ENCODE measurements around the gene ERC1.

ERC1 gene

DNA sequence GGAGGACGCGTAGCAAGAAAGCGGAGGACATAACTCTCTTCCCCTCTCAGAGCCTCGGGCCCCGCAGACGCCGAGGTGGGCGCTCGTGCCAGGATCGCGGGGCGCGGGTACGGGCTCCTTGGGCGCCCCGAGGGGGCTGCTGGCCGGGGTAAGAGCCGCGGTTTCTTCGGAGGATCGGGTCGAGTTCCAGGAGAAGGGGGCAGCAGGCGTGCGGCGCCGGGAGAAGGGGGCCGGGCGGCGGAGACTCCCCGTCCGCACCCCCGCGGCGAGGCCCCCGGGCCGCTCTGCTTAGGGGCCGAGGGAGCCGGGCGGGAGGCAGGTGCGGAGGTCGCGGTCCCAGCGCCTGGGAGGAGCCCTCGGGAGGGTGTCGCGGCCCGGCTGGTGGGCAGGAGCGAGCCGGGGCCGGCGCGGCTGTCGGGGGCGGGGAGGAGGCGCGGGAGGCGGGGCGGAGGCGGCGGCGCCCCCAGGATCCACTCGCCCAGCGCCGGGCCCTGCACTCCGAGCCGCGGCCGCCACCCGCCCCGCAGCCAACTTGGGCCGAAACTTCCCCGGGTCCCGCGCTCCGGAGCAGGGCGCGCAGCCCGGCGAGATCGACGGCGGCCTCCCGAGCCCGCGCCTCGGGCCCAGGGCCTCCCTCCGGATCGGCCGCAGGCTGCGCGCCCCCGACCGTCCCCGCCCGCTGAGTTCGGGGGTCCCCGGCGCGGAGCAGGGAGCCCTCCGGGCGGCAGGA, 539.0 kb downstream of the ERC1 start:
- H3K4me2 ChIP-seq = peak overlapping the region; percentile 94
- H3K27ac ChIP-seq = no peak overlapping the region
- peaks cover 70% of the 10 kb centered on the region for H3K4me1 ChIP-seq
- H3K4me3 ChIP-seq = peak overlapping the region; percentile 69
- peaks cover 63% of the 10 kb centered on the region for H4K20me1 ChIP-seq
- H3K9me3 ChIP-seq = no peaks in the 10 kb centered on the region
- TF ChIP-seq Cebpa-rat (IDR thresholded peaks at IDR 0.05) = no peak
- 0 out of 2 replicates have a peak overlapping the region, but pooled peaks have one; percentile 9 for H3K9ac ChIP-seq
- H3K27me3 ChIP-seq = peaks cover 72% of the 10 kb centered on the region
- H3K36me3 ChIP-seq = no peaks in the 10 kb centered on the region

DNA sequence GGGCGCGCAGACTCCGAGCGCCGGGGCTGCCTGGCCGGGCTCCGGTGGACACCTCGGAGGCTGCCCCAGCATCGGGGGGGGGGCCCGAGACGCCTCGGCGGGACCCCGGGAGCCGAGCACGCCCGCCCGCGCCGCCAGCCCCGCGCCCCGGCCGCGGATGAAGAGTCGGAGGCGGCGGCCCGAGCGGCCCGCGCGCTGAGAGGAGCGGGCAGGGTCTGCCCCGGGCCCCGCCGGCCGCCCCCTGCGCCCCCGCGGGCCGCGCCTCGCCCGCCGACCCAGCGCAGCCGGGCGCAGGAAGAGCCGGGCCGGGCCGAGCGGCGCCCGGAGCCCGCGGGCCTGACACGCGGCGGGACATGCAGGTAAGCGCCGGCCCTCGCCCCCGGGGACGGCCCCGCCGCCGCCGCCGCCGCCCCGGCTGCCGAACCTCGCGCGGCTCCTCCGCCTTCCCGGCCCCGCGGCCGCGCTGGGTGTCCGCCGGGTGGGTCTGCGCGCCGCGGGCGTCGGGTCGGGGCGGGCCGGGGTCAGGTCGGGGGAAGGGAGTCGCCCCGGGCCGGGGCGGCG, 539.6 kb downstream of the ERC1 start:
- TF ChIP-seq Cebpa-rat (IDR thresholded peaks at IDR 0.05) = no peak
- Histone ChIP-seq H3K27ac (no peak overlapping the region), H3K4me2 (peak overlapping the region; percentile 94), H3K9ac (0 out of 2 replicates have a peak overlapping the region, but pooled peaks have one; percentile 9), H3K9me3 (no peaks in the 10 kb centered on the region), H4K20me1 (peaks cover 63% of the 10 kb centered on the region), H3K4me1 (peaks cover 70% of the 10 kb centered on the region), H3K4me3 (peak overlapping the region; percentile 69), H3K27me3 (peaks cover 75% of the 10 kb centered on the region), H3K36me3 (no peaks in the 10 kb centered on the region)

DNA sequence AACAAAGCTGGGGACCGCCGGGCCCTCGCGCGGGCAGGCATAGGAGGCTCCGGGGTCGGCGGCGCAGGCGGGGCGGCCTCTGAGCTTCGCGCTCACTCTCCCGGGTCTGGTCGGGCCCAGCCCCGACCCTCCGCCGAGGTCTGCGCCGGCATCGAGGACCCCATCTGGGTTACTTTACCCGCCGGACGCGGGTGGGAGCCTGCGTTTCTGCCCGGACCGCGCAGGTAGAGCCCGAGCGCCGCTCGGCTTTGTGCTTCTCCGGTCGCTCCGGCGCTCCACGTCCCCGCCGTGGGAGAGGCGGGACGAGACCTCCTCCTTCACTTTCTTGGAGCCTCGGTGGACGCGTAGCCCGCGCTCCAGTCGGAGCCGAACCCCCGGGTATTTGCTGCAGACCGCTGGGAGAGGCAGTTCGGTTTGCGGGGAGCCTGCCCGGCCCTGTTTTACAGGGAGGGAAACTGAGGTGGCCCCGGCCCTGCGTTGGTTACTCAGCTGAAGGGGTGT, 540.2 kb downstream of the ERC1 start:
- Histone ChIP-seq H3K4me1 (peaks cover 67% of the 10 kb centered on the region), H3K27me3 (peaks cover 75% of the 10 kb centered on the region)

DNA sequence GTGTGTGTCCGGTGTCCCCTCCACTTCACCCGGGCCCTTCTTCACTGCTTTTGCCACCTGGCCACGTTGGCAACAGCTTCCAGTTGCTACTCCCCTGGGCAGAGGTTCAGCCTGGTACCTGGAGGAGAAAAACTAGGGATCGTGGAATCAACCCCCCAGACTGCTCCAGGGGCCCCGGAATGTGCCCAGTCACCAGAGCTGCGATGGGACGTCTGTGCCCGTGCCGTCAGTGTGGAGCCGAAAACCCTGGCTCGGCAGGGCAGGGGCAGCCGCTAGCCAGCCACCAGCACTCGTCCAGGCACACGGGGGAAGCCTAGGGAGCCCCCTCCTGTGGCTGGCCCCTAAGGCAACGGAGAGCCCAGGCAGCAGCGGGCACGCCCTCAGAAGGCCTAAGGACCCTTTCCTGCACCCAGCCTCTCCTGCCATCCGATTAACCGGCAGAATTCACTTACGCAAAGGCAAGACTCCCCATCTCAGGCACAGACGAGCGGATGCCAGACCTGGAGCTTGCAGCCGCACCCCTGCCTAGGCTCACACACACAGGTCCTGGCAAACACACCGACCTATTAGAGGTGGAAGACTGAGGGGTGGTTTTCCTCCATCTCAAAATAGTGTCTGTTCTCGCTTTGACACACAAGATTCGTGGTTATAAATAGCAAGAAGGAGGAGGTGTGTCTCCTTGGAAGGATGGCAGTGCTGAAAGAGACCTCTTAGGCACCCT, 540.8 kb downstream of the ERC1 start:
- peaks cover 63% of the 10 kb centered on the region for H4K20me1 ChIP-seq
- no peaks in the 10 kb centered on the region for H3K36me3 ChIP-seq
- H3K27ac ChIP-seq = no peak overlapping the region
- H3K9ac ChIP-seq = no peak overlapping the region
- peaks cover 75% of the 10 kb centered on the region for H3K27me3 ChIP-seq
- H3K4me3 ChIP-seq = peak overlapping the region; percentile 69; the same call in 1 of the 2 replicates
- H3K9me3 ChIP-seq = no peaks in the 10 kb centered on the region
- TF ChIP-seq Cebpa-rat (IDR thresholded peaks at IDR 0.05) = no peak
- H3K4me2 ChIP-seq = peak overlapping the region; percentile 94
- H3K4me1 ChIP-seq = peaks cover 63% of the 10 kb centered on the region

More for the DNA sequence above, 540.2 kb downstream of the ERC1 start:
- Histone ChIP-seq H3K4me2 (peak overlapping the region; percentile 94), H3K36me3 (no peaks in the 10 kb centered on the region), H3K27ac (no peak overlapping the region), H3K9ac (no peak overlapping the region), H4K20me1 (peaks cover 63% of the 10 kb centered on the region), H3K4me3 (peak overlapping the region; percentile 69), H3K9me3 (no peaks in the 10 kb centered on the region)
- no peak for TF ChIP-seq Cebpa-rat (IDR thresholded peaks at IDR 0.05)

DNA sequence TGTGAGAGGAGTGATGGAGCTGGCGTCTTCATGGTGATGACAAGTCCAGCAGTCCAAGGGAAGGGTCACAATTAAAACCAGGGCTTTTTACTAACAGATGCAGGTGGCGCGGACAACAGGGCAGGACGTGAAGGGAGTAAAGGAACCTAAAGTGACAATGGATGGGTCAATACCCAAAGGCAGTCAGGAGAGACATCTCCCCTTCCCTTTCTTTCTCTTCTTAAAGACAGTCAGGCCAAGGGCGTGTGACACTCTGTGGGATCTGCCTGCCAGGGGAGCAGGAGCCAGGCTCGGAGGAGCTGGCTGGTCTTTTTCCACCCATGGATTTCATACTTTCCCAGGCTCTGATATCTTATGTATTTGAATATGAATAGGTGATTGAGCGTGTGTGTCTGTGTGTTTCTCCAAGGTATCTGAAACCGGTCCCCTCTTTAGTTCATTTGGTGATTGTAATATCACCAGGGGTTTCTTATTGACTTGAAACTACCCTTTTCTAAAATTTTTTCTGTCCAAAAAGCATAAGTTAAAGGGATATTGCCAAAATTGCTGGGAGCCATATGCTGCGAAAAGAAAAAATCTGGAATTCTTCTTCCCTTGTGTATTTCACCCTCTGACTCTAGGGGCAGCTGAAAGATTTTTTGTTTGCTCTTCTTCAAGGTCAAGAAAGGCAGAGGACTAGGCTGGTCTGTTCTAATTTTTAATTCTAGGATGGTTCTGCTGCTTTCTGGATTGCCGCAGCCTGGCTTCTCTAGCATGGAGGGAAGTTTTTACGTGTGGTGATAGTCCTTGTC, 541.5 kb downstream of the ERC1 start:
- no peak overlapping the region for H3K9ac ChIP-seq
- peaks cover 63% of the 10 kb centered on the region for H4K20me1 ChIP-seq
- peaks cover 63% of the 10 kb centered on the region for H3K4me1 ChIP-seq
- no peak overlapping the region for H3K27ac ChIP-seq
- no peak overlapping the region for H3K4me3 ChIP-seq
- H3K36me3 ChIP-seq = no peaks in the 10 kb centered on the region
- no peak for TF ChIP-seq Cebpa-rat (IDR thresholded peaks at IDR 0.05)
- H3K4me2 ChIP-seq = peak overlapping the region; percentile 98
- H3K27me3 ChIP-seq = peaks cover 69% of the 10 kb centered on the region
- H3K9me3 ChIP-seq = no peaks in the 10 kb centered on the region

DNA sequence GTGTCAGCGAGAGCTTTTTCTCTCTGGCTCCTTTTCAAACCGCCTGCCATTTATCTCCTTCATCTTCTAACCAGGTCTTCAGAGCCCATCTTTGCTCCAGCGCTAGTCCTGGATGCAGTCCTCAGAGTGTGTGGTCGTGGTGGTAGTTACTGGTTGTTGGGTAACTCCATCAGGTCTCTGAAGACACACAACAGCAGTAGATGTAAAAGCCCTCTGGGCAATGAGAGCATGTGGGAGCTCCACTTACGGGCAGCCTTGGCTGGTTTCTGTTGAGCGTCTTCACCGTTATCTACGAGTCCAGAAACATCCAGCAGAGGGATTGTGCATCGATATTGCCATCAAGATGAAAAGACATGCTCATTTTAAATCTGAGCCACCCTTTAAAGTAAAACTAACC, 542.2 kb downstream of the ERC1 start:
- Histone ChIP-seq H3K9ac (no peak overlapping the region), H3K27ac (no peak overlapping the region), H3K4me2 (peak overlapping the region; percentile 98), H3K27me3 (peaks cover 62% of the 10 kb centered on the region), H3K4me3 (peak overlapping the region; percentile 56), H3K9me3 (no peaks in the 10 kb centered on the region), H3K4me1 (peaks cover 63% of the 10 kb centered on the region), H4K20me1 (peaks cover 63% of the 10 kb centered on the region), H3K36me3 (no peaks in the 10 kb centered on the region)
- TF ChIP-seq Cebpa-rat (IDR thresholded peaks at IDR 0.05) = no peak

DNA sequence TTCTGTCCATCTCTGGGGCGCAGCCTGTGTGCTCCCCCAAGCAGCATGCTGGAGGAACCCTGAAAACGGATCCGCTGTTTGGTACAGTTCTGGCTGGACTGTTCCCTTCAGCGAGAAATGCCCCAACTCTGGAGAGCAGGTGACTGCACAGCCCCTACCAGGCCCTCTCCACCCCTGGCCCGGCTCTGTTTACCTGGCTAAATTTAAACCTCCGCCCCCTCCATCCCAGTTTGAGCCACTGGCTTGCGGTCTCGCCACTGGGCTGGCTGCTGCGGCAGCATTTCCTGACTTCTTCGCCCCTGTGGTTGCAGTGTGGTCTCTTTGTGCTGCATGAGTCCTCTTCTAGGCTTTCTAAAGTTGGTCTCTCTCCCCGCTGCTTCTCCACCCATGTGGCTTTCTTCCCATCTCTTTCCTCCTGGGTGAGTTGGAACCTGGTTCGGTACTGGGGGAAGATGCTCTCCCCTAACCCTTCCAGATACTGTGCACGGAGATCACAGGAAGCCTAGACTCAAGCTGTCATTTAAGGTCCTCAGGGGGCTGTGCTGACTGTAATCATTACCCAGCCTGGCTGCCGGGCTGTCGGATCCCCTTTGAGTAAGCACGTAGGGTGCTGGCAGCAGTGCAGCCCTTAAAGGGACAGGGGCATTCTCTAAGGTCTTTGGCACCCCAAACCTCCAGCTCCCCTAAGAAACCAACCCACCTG, 542.7 kb downstream of the ERC1 start:
- Histone ChIP-seq H3K27me3 (peaks cover 57% of the 10 kb centered on the region), H3K9me3 (no peaks in the 10 kb centered on the region), H3K4me2 (peak overlapping the region; percentile 98), H3K27ac (no peak overlapping the region), H3K9ac (no peak overlapping the region), H4K20me1 (peaks cover 62% of the 10 kb centered on the region), H3K36me3 (no peaks in the 10 kb centered on the region), H3K4me1 (peaks cover 63% of the 10 kb centered on the region), H3K4me3 (peak overlapping the region; percentile 56)
- no peak for TF ChIP-seq Cebpa-rat (IDR thresholded peaks at IDR 0.05)

DNA sequence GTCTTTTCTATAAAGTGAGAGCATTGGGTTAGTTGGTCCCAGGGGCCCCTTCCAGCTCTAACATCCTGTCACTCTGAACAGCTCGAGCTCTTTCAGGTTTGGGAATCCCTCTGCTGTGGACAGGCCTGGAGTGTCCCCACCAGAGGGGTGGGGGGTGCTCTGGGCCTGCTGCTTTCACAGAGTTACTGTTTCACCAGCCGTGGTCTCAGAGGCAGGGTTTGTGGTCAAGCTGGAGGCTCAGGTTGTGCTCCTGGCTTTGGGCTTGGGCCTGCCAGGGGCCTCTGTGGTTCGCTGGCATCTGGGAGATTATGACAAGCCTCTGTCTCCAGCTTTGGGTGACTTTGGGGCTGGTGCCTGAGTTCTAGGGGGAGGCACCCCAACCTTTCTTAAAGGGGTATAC, 543.7 kb downstream of the ERC1 start:
- H3K27me3 ChIP-seq = peaks cover 47% of the 10 kb centered on the region
- H3K4me2 ChIP-seq = peak overlapping the region; percentile 98
- no peak overlapping the region for H3K27ac ChIP-seq
- no peaks in the 10 kb centered on the region for H3K9me3 ChIP-seq
- TF ChIP-seq Cebpa-rat (IDR thresholded peaks at IDR 0.05) = no peak
- peaks cover 52% of the 10 kb centered on the region for H4K20me1 ChIP-seq
- no peak overlapping the region for H3K9ac ChIP-seq
- peaks cover 61% of the 10 kb centered on the region for H3K4me1 ChIP-seq
- H3K4me3 ChIP-seq = no peak overlapping the region
- no peaks in the 10 kb centered on the region for H3K36me3 ChIP-seq

DNA sequence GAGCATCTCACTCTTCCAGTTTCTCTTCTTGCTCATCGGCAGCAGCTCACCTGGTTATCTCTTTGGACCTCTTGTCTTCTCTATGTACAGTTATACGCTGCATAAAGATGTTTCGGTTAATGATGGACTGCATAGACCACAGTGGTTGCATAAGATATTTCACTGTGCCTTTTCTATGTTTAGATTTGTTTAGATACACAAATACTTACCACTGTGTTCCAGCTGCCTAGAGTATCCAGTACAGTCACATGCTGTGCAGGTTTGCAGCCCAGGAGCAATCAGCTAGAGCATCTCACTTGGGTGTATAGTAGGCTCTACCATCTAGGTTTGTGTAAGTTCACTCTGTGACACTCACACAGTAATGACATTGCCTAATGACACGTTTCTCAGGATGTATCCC, 545.8 kb downstream of the ERC1 start:
- no peak overlapping the region for H3K4me3 ChIP-seq
- H3K27me3 ChIP-seq = peaks cover 26% of the 10 kb centered on the region
- peaks cover 31% of the 10 kb centered on the region for H4K20me1 ChIP-seq
- H3K9me3 ChIP-seq = no peaks in the 10 kb centered on the region
- no peaks in the 10 kb centered on the region for H3K36me3 ChIP-seq
- TF ChIP-seq Cebpa-rat (IDR thresholded peaks at IDR 0.05) = no peak
- no peak overlapping the region for H3K4me2 ChIP-seq
- no peak overlapping the region for H3K27ac ChIP-seq
- H3K9ac ChIP-seq = no peak overlapping the region
- H3K4me1 ChIP-seq = peaks cover 41% of the 10 kb centered on the region
